Suppressor macrophage (primary cell): ENCODE results near the gene RBP4.

Source experiments
- DNase-seq, 4 experiments: peaks; one replicate each; pipeline ENCODE4 v3.0.0-alpha.2; 2020 to 2022

The RBP4 gene

GRCh38 chr10:93595378-93596161 is 5.5 kb downstream of the RBP4 start:
- no peak for DNase-seq

- no peak for DNase-seq
These were observed 6.5 kb downstream of the RBP4 start for GRCh38 chr10:93594518-93594917.

- DNase-seq = no peak
These were observed 7.3 kb downstream of the RBP4 start for GRCh38 chr10:93593749-93594148.

- no peak for DNase-seq
These were observed 7.8 kb downstream of the RBP4 start for GRCh38 chr10:93593254-93593653.

DNA sequence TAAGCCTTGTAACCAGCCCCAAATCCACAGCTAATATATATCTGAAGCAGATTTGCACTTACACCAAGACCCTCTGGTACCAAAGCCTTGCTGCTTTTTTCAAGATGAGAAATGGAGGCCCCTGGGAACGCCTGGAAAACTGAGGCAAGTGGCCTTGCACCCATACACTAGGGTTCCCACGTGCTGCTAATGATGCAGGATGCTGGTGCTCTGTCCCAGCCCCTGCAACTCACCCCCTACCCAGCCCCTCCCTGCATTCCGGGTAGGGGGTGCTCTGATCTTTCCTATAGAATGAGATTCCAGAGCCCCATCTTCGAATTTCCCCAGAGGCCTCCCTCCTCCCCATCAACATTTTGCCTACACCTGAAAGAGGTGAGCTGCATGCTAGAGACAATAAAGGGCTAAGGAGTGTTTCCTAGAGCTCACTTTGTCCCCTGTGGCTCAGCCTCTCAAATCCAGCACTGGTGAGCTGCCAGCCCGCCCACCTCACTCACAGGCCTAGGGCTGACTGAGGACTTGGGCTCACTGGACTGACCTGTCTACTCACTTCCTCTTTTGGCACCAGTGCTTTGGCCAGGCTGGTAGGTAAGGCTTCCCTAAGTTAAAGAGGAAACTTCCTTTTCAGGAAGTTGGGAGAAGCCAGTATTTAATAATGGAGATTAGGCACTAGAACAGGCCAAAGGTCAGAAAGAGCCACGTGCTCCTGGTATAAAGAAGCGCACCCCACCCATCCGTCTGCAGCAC is 9.8 kb downstream of the RBP4 start:
- peak; percentile 53 to 77 (median 70) for DNase-seq

- no peak for DNase-seq
These were observed 10.4 kb downstream of the RBP4 start for GRCh38 chr10:93590638-93591037.

GRCh38 chr10:93589648-93590562 is 11.1 kb downstream of the RBP4 start:
- DNase-seq = no peak

- DNase-seq = no peak
These were observed 16.6 kb downstream of the RBP4 start for GRCh38 chr10:93584445-93584844.

DNA sequence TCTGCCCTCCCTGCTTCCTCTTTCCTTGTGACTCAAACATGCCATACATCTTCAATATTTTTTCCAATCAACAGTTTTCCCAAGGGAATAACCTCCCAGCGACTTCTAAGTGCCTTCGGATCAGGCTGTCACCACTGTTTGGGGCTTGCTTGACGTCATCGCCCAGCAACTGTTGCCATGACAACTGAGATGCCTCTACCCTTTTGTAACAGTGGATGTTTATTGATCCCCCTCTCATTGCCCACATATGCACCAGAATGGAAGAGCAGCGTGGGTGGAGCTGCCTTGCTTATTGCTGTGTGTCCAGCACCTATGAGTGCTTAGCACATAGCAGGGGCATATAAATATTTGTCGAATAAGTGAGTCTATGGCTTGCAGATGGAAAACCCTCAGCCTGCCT is 20.2 kb downstream of the RBP4 start:
- DNase-seq = no peak

GRCh38 chr10:93579985-93580711 is 20.9 kb downstream of the RBP4 start:
- DNase-seq = no peak

GRCh38 chr10:93579089-93579488 is 21.9 kb downstream of the RBP4 start:
- no peak for DNase-seq

GRCh38 chr10:93577565-93577964 is 23.5 kb downstream of the RBP4 start:
- no peak for DNase-seq

- no peak for DNase-seq
These were observed 24.1 kb downstream of the RBP4 start for GRCh38 chr10:93576888-93577287.

- no peak for DNase-seq
These were observed 27.1 kb downstream of the RBP4 start for GRCh38 chr10:93573924-93574323.

- peak; percentile 82 to 93 (median 90) for DNase-seq
These were observed 27.8 kb downstream of the RBP4 start for GRCh38 chr10:93573051-93573909.

- no peak for DNase-seq
These were observed 28.4 kb downstream of the RBP4 start for GRCh38 chr10:93572606-93573005.

DNA sequence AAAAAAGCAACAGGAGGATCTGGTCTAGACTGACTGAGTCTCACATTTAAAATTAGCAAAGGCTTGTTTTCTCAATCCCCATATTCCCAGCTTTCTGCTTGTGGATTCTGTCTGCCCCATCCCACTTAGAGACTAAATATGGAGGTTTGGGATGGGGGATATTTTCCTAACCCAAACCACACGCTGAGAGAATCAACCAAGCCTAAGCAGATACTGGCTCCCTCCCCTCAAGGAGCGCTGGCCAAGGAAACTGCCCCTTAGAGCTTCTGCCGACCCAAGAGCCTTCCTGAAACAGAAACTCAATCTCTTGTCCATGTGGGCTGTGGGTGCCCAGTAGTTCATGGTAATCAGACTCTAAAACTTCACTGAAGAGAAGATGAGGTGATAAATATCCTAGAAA is 30.7 kb downstream of the RBP4 start:
- no peak for DNase-seq

GRCh38 chr10:93568105-93568390 is 33.0 kb downstream of the RBP4 start:
- peak in 1 of 4 experiments; percentile 31 for DNase-seq

GRCh38 chr10:93567277-93568104 is 33.5 kb downstream of the RBP4 start:
- DNase-seq = peak in 3 of 4 experiments; percentile 21 to 23 (median 22)
